HepG2 (cell line): ENCODE data around the gene BRCA1. TPM values are rescaled to one million over a fixed set of nuclear protein-coding genes. Genes with fewer than 3 reads are reported as not detected.
A peak's percentile ranks its signal among the peaks of the same experiment; 100 is the strongest.

Experiments
- CENPBD1 ChIP-seq: sonication (generic); formaldehyde crosslinking; IDR thresholded peaks from 2 replicates; pipeline ENCODE4 v1.8.0; 2022; ENCODE audit warnings: missing genetic modification reagents, low read depth, mild to moderate bottlenecking, borderline replicate concordance
- EZH2 ChIP-seq: conservative IDR thresholded peaks from 2 replicates; pipeline ENCODE4 v1.6.1; 2012; ENCODE audit warnings: mild to moderate bottlenecking, low read depth, low read length, moderate library complexity
- FOXO1 ChIP-seq: sonication (generic); formaldehyde crosslinking; IDR thresholded peaks from 2 replicates; pipeline ENCODE4 v1.4.0; 2020; ENCODE audit warnings: missing genetic modification reagents
- HNRNPH1 ChIP-seq: fragments of 200-400 bp; formaldehyde crosslinking; optimal IDR thresholded peaks from 2 replicates; pipeline ENCODE3; 2017; ENCODE audit warnings: mild to moderate bottlenecking, low read depth, low read length
- JARID2 ChIP-seq: sonication (generic); formaldehyde crosslinking; IDR thresholded peaks from 2 replicates; pipeline ENCODE4 v1.8.1; 2023; ENCODE audit warnings: missing genetic modification reagents, inconsistent platforms; ENCODE audit not compliant: insufficient replicate concordance
- MEF2D ChIP-seq: sonication (generic); formaldehyde crosslinking; IDR thresholded peaks from 2 replicates; pipeline ENCODE4 v1.5.1; 2020; ENCODE audit warnings: mild to moderate bottlenecking, missing genetic modification reagents
- NCOA5 ChIP-seq: sonication (generic); formaldehyde crosslinking; IDR thresholded peaks from 2 replicates; pipeline ENCODE4 v1.4.0; 2020; ENCODE audit warnings: missing genetic modification reagents
- NFKBIZ ChIP-seq: IDR thresholded peaks from 2 replicates; pipeline ENCODE4 v1.6.1; 2018; ENCODE audit warnings: missing genetic modification reagents, missing compliant biosample characterization
- TCF12 ChIP-seq, 2 experiments: fragments of 450-650 bp in 1 of 2; sonication (generic) in 1 of 2; formaldehyde crosslinking in 1 of 2; IDR thresholded peaks; 2 replicates each; pipeline versions ENCODE4 v1.6.1 to v1.8.0; 2017 to 2022; ENCODE audit warnings: antibody characterized with exemption in 1 of 2, mild to moderate bottlenecking in 1 of 2, missing genetic modification reagents in 1 of 2, moderate library complexity in 1 of 2
- ZMYM2 ChIP-seq: sonication (generic); formaldehyde crosslinking; IDR thresholded peaks from 2 replicates; pipeline ENCODE4 v1.8.0; 2022; ENCODE audit warnings: mild to moderate bottlenecking, missing genetic modification reagents
- ZNF576 ChIP-seq: sonication (generic); formaldehyde crosslinking; IDR thresholded peaks from 2 replicates; pipeline ENCODE4 v1.4.0; 2020; ENCODE audit warnings: mild to moderate bottlenecking, missing genetic modification reagents
- polyA plus RNA-seq, 8 experiments: library from polyadenylated mRNA; depleted of rRNA in 3 of 8; stranded (reverse) in 7 of 8; unstranded in 1 of 8; fragments of >200 nt; fragmentation: Illumina TruSeq in 4 of 8; extraction: Trizol in 4 of 8; gene quantifications; 2 replicates each; pipeline versions ENCODE4 v1.2.1 to v1.2.3, GENCODE V29; 2011 to 2016; ENCODE audit warnings: low read depth in 4 of 8, missing spikeins in 1 of 8, mixed read lengths in 1 of 8; ENCODE audit not compliant: insufficient read depth in 1 of 8
- total RNA-seq, 5 experiments: library from RNA; depleted of rRNA; stranded (reverse); fragments of >200 nt; fragmentation: Illumina TruSeq; extraction: Trizol; gene quantifications; 2 replicates each; pipeline ENCODE4 v1.2.3, GENCODE V29; 2016; ENCODE audit warnings: low read depth in 1 of 5
- TF ChIP-seq, protein P1 (sequence below), 2 experiments: sonication (generic) in 1 of 2; formaldehyde crosslinking in 1 of 2; IDR thresholded peaks; 2 replicates each; pipeline versions ENCODE4 v1.6.1 to v1.9.0; 2014 to 2022; ENCODE audit warnings: antibody characterized with exemption in 1 of 2, borderline replicate concordance in 1 of 2, inconsistent platforms in 1 of 2, low read depth in 1 of 2, missing genetic modification reagents in 1 of 2
- TF ChIP-seq, protein P2 (sequence below): sonication (generic); formaldehyde crosslinking; IDR thresholded peaks from 2 replicates; pipeline ENCODE4 v1.9.0; 2021; ENCODE audit warnings: missing genetic modification reagents, borderline replicate concordance
- TF ChIP-seq, protein P3 (sequence below): sonication (generic); formaldehyde crosslinking; IDR thresholded peaks from 2 replicates; pipeline ENCODE4 v1.4.0; 2020; ENCODE audit warnings: mild to moderate bottlenecking, missing genetic modification reagents
- TF ChIP-seq, protein P4 (sequence below): sonication (generic); formaldehyde crosslinking; IDR thresholded peaks from 2 replicates; pipeline ENCODE4 v1.5.1; 2020; ENCODE audit warnings: missing genetic modification reagents, mild to moderate bottlenecking, borderline replicate concordance

BRCA1 gene
- total and polyA plus RNA-seq, 2 of the 13 experiments (the other 11 are each of a cell fraction or from before 2014, with no cell fraction given): 13.3 to 37.5 TPM

DNA sequence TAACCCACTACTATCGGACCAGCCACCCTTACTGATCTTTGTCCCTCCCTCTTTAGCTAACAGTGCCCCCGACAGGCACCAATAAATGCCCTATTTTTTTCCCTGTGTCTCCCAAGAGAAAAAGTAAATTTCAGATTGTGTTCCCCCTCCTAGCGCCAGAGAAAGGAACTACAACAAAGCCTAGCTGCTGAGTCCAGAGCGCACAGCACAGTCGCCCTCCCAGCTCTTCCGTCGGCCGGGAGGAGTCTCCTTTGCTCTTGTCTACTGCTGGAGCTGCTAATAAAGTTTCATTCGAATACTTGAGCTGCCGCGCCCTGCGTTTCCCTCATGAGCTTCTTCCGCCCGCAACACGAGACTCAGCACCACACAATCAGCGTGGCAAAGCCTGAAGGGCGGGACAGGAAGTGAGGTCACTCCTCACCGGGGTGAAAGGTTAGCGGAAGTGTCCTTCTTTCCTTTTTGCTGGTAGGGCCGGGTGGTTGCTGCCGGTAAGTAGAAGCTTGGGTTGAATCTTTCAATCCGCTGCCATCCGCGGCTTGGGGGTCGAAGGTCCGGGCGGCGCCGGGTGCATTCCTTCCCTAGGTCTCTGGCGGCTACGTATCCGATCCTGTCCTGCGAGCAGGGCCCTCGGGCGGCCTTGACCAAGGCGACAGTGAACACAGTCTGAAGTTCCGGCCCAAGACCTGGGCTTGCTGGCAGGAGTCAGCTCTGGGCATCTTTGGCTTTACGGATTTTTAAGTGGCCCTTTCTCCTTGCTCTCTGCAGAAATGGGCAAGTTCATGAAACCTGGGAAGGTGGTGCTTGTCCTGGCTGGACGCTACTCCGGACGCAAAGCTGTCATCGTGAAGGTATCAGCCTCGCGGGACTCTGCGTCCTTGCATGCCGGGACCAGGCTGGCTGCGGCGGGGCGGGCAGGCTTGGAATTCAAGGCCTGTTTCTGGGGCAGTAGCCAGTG lies 126.9 kb downstream of the BRCA1 start, which contains the start of gene RPL27 (continued):
- TF ChIP-seq, protein P1, sequence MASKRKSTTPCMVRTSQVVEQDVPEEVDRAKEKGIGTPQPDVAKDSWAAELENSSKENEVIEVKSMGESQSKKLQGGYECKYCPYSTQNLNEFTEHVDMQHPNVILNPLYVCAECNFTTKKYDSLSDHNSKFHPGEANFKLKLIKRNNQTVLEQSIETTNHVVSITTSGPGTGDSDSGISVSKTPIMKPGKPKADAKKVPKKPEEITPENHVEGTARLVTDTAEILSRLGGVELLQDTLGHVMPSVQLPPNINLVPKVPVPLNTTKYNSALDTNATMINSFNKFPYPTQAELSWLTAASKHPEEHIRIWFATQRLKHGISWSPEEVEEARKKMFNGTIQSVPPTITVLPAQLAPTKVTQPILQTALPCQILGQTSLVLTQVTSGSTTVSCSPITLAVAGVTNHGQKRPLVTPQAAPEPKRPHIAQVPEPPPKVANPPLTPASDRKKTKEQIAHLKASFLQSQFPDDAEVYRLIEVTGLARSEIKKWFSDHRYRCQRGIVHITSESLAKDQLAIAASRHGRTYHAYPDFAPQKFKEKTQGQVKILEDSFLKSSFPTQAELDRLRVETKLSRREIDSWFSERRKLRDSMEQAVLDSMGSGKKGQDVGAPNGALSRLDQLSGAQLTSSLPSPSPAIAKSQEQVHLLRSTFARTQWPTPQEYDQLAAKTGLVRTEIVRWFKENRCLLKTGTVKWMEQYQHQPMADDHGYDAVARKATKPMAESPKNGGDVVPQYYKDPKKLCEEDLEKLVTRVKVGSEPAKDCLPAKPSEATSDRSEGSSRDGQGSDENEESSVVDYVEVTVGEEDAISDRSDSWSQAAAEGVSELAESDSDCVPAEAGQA (IDR thresholded peaks at IDR 0.05; ENCODE audit: low read depth): peak; percentile 95
- TF ChIP-seq, protein P1 (CRISPR knock-in tag; IDR thresholded peaks at IDR 0.05; ENCODE audit: borderline replicate concordance): peak; percentile 69
- no peak for TF ChIP-seq NCOA5 (CRISPR knock-in tag)
- no peak for TF ChIP-seq ZNF576 (CRISPR knock-in tag)
- peak; percentile 37 for TF ChIP-seq HNRNPH1
- peak; percentile 88 for TF ChIP-seq FOXO1 (CRISPR knock-in tag)
- TF ChIP-seq EZH2: no peak
- peak; percentile 87; the same call in 1 of the 2 replicates for TF ChIP-seq NFKBIZ (CRISPR knock-in tag)
- TF ChIP-seq ZMYM2 (CRISPR knock-in tag): 0 out of 2 replicates have a peak, but pooled peaks have one; percentile 67
- TF ChIP-seq, protein P2, sequence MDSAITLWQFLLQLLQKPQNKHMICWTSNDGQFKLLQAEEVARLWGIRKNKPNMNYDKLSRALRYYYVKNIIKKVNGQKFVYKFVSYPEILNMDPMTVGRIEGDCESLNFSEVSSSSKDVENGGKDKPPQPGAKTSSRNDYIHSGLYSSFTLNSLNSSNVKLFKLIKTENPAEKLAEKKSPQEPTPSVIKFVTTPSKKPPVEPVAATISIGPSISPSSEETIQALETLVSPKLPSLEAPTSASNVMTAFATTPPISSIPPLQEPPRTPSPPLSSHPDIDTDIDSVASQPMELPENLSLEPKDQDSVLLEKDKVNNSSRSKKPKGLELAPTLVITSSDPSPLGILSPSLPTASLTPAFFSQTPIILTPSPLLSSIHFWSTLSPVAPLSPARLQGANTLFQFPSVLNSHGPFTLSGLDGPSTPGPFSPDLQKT: no peak
- TF ChIP-seq, protein P3, sequence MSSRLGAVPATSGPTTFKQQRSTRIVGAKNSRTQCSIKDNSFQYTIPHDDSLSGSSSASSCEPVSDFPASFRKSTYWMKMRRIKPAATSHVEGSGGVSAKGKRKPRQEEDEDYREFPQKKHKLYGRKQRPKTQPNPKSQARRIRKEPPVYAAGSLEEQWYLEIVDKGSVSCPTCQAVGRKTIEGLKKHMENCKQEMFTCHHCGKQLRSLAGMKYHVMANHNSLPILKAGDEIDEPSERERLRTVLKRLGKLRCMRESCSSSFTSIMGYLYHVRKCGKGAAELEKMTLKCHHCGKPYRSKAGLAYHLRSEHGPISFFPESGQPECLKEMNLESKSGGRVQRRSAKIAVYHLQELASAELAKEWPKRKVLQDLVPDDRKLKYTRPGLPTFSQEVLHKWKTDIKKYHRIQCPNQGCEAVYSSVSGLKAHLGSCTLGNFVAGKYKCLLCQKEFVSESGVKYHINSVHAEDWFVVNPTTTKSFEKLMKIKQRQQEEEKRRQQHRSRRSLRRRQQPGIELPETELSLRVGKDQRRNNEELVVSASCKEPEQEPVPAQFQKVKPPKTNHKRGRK (CRISPR knock-in tag): no peak
- peak; percentile 98 for TF ChIP-seq MEF2D
- TF ChIP-seq, protein P4, sequence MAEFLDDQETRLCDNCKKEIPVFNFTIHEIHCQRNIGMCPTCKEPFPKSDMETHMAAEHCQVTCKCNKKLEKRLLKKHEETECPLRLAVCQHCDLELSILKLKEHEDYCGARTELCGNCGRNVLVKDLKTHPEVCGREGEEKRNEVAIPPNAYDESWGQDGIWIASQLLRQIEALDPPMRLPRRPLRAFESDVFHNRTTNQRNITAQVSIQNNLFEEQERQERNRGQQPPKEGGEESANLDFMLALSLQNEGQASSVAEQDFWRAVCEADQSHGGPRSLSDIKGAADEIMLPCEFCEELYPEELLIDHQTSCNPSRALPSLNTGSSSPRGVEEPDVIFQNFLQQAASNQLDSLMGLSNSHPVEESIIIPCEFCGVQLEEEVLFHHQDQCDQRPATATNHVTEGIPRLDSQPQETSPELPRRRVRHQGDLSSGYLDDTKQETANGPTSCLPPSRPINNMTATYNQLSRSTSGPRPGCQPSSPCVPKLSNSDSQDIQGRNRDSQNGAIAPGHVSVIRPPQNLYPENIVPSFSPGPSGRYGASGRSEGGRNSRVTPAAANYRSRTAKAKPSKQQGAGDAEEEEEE (CRISPR knock-in tag): 0 out of 2 replicates have a peak, but pooled peaks have one; percentile 78
- no peak for TF ChIP-seq JARID2 (CRISPR knock-in tag)
- no peak for TF ChIP-seq TCF12 (IDR thresholded peaks at IDR 0.05)
- 0 out of 2 replicates have a peak, but pooled peaks have one; percentile 43 for TF ChIP-seq TCF12 (CRISPR knock-in tag; IDR thresholded peaks at IDR 0.05)
- peak; percentile 33 for TF ChIP-seq CENPBD1
